ENCODE results near the gene ACSL1. TPM values are rescaled to one million over a fixed set of nuclear protein-coding genes. Genes with fewer than 3 reads are reported as not detected.

ACSL1 gene
- total RNA-seq, 1 experiment from 2014 or later: 12.5 TPM

DNA sequence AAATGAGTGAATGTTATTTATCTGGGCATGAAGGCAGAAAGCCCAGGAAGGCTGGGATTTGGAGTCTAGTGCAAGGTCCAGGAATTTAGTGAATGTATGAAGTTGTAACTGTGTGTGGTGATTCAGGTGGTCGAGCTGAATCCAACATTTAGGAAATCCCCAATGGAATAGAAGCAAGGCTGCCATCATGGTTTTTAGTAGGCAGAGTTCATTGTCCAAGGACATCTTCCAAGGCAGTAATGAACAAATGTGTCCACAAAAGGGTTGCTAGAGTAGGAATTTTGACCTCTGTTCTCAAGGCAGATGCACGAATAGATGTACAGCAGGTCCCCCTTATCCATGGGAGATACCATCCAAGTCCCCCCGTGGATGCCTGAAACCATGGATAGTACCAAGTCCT, 42.9 kb upstream of the ACSL1 start:
- no peaks in the 10 kb centered on the region for H3K9me3 ChIP-seq (ENCODE audit: control insufficient read depth in 1 of 2, insufficient read depth in 1 of 2, low read depth in 1 of 2, low read length in 2 of 2)
- H2AFZ ChIP-seq (ENCODE audit: low read depth, low read length, poor library complexity, severe bottlenecking): no peak overlapping the region
- H3K36me3 ChIP-seq (ENCODE audit: control insufficient read depth in 1 of 2, insufficient read depth in 2 of 2, low read length in 2 of 2): no peaks in the 10 kb centered on the region
- ChIA-PET CTCF (no interaction called here), POLR2A (no interaction called here), RAD21 (ENCODE audit: low non-redundant PET in 1 of 2, low total read pairs in 2 of 2, uncharacterized antibody in 2 of 2, unreplicated experiment in 2 of 2) (no interaction called here)
- H3K4me2 ChIP-seq (ENCODE audit: low read length): no peak overlapping the region
- no peaks in the 10 kb centered on the region for H3K27me3 ChIP-seq (ENCODE audit: insufficient read depth, low read length)
- TF ChIP-seq RAD21 (IDR thresholded peaks at IDR 0.05; ENCODE audit: low read depth) (no peak), ZBTB33 (IDR thresholded peaks at IDR 0.05; ENCODE audit: extremely low read depth, insufficient replicate concordance, low read length) (no peak), CEBPB (IDR thresholded peaks at IDR 0.05; ENCODE audit: low read depth) (no peak), FOSL1 (IDR thresholded peaks at IDR 0.05; ENCODE audit: low read depth) (no peak)
- H3K9me2 ChIP-seq (ENCODE audit: insufficient read depth): no peaks in the 10 kb centered on the region
- H3K9ac ChIP-seq (ENCODE audit: low read length): no peak overlapping the region
- no peak overlapping the region for H3K27ac ChIP-seq (ENCODE audit: low read depth, low read length)
- ATAC-seq (no peak), DNase-seq (ENCODE audit: low read depth, low spot score) (no peak)
- no TSS peak for BruUV-seq (replicated peaks)
- no peaks in the 10 kb centered on the region for H4K20me1 ChIP-seq (ENCODE audit: insufficient read depth)
- no peaks in the 10 kb centered on the region for H3K4me1 ChIP-seq (ENCODE audit: control insufficient read depth in 1 of 2, insufficient read depth in 2 of 2, low read length in 2 of 2)
- H3K4me3 ChIP-seq (replicated peaks in 1 of 2; ENCODE audit: low read depth in 1 of 2, low read length in 2 of 2): no peak overlapping the region
- no peaks in the 10 kb centered on the region for H3K79me2 ChIP-seq (ENCODE audit: insufficient read depth, low read length)
- intact Hi-C loops (cut with micrococcal nuclease): no loop called here

DNA sequence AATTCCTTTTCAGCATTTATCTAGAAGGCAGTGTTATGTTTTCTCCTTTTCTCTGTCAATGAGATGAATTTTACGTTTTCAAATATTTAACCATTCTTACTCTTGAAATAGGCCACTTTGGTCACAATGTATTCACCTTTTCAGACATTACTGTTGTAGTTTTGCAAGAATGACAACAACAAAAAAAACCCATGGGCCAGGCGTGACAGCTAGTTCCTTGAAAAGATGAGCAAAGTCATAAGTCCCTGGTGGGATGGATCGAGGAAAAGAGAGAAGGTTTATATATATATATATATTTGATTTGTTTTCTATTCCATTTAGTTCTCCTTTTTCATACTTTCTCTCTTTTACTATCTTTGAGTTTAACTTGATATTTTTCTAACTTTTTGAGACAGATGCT, 38.1 kb upstream of the ACSL1 start:
- CTCF ChIA-PET: no interaction called here
- intact Hi-C loops (cut with micrococcal nuclease): no loop called here

More for the DNA sequence above, 38.1 kb upstream of the ACSL1 start:
- Histone ChIP-seq H3K27ac (ENCODE audit: low read depth, low read length) (no peak overlapping the region), H3K4me3 (replicated peaks in 1 of 2; ENCODE audit: low read depth in 1 of 2, low read length in 2 of 2) (no peak overlapping the region), H3K4me1 (ENCODE audit: control insufficient read depth in 1 of 2, insufficient read depth in 2 of 2, low read length in 2 of 2) (no peaks in the 10 kb centered on the region), H3K79me2 (ENCODE audit: insufficient read depth, low read length) (no peaks in the 10 kb centered on the region), H3K9ac (ENCODE audit: low read length) (no peak overlapping the region), H3K36me3 (ENCODE audit: control insufficient read depth in 1 of 2, insufficient read depth in 2 of 2, low read length in 2 of 2) (no peaks in the 10 kb centered on the region), H4K20me1 (ENCODE audit: insufficient read depth) (no peaks in the 10 kb centered on the region), H3K9me2 (ENCODE audit: insufficient read depth) (no peaks in the 10 kb centered on the region), H2AFZ (ENCODE audit: low read depth, low read length, poor library complexity, severe bottlenecking) (no peak overlapping the region), H3K4me2 (ENCODE audit: low read length) (no peak overlapping the region), H3K9me3 (ENCODE audit: control insufficient read depth in 1 of 2, insufficient read depth in 1 of 2, low read depth in 1 of 2, low read length in 2 of 2) (no peaks in the 10 kb centered on the region), H3K27me3 (ENCODE audit: insufficient read depth, low read length) (no peaks in the 10 kb centered on the region)
- POLR2A ChIA-PET: no interaction called here
- BruUV-seq (replicated peaks): no TSS peak
- no peak for TF ChIP-seq FOSL1 (IDR thresholded peaks at IDR 0.05; ENCODE audit: low read depth)
- TF ChIP-seq SIN3A (IDR thresholded peaks at IDR 0.05; ENCODE audit: low read depth): no peak
- no peak for TF ChIP-seq RAD21 (IDR thresholded peaks at IDR 0.05; ENCODE audit: low read depth)
- RAD21 ChIA-PET (ENCODE audit: low non-redundant PET in 1 of 2, low total read pairs in 2 of 2, uncharacterized antibody in 2 of 2, unreplicated experiment in 2 of 2): no interaction called here
- ATAC-seq (no peak), DNase-seq (ENCODE audit: low read depth, low spot score) (no peak)
